Lung (tissue), 12 donors: ENCODE data around the gene WDR73. TPM values are rescaled to one million over a fixed set of nuclear protein-coding genes. Genes with fewer than 3 reads are reported as not detected.

Experiments
- ATAC-seq: fragments of 200-7000 bp; cut with Tn5 transposase; one replicate; pipeline ENCODE4 v1.9.1; 2020; ENCODE audit warnings: moderate number of reproducible peaks; ENCODE audit not compliant: insufficient read depth, low FRiP score
- DNase-seq, 3 donors: peaks; one replicate each; pipeline ENCODE4 v3.0.0-alpha.2; 2013 to 2017
- H3K27ac ChIP-seq, 2 donors: one replicate each; pipeline ENCODE4 v1.5.1; 2013; ENCODE audit warnings: mild to moderate bottlenecking in 2 of 2, moderate library complexity in 2 of 2, control low read depth in 1 of 2, inconsistent platforms in 1 of 2, low read depth in 1 of 2, low read length in 1 of 2
- H3K27me3 ChIP-seq, 3 donors: one replicate each; pipeline ENCODE4 v1.5.1; 2013; ENCODE audit warnings: low read length in 2 of 3; ENCODE audit not compliant: control insufficient read depth in 3 of 3, insufficient read depth in 3 of 3
- H3K36me3 ChIP-seq, 4 donors: one replicate each; pipeline ENCODE4 v1.5.1; 2013; ENCODE audit warnings: low read length in 4 of 4, mild to moderate bottlenecking in 1 of 4, moderate library complexity in 1 of 4; ENCODE audit not compliant: control insufficient read depth in 4 of 4, insufficient read depth in 4 of 4
- H3K4me1 ChIP-seq, 5 donors: one replicate each; pipeline ENCODE4 v1.5.1; 2013; ENCODE audit warnings: low read length in 5 of 5, mild to moderate bottlenecking in 2 of 5, moderate library complexity in 1 of 5; ENCODE audit not compliant: control insufficient read depth in 5 of 5, insufficient read depth in 5 of 5
- H3K4me3 ChIP-seq: one replicate; pipeline ENCODE4 v1.5.1; 2013; ENCODE audit warnings: mild to moderate bottlenecking, control low read depth, moderate library complexity
- H3K9ac ChIP-seq, 2 donors: one replicate each; pipeline ENCODE4 v1.5.1; 2013; ENCODE audit warnings: low read length in 2 of 2, control low read depth in 1 of 2; ENCODE audit not compliant: insufficient read depth in 1 of 2
- H3K9me3 ChIP-seq, 4 donors: one replicate each; pipeline ENCODE4 v1.5.1; 2013; ENCODE audit warnings: low read length in 3 of 4, mild to moderate bottlenecking in 1 of 4, moderate library complexity in 1 of 4; ENCODE audit not compliant: control insufficient read depth in 4 of 4, insufficient read depth in 3 of 4
- CTCF ChIP-seq: IDR thresholded peaks from 2 replicates; pipeline ENCODE4 v1.5.1; 2012; ENCODE audit warnings: mild to moderate bottlenecking; ENCODE audit errors: control extremely low read depth, extremely low read depth
- WGBS, 2 donors: extraction: QIAGEN DNeasy Blood & Tissue Kit; methylation state at CpG; one replicate each; pipeline ENCODE4 v1.1.7; 2013; 5-methylcytosine and 5-hydroxymethylcytosine counted together
- polyA plus RNA-seq, 2 donors: library from polyadenylated mRNA; stranded (reverse); fragments of 200-250 nt; gene quantifications; one replicate each; pipeline ENCODE4 v1.2.1, GENCODE V29; 2013
- total RNA-seq, 2 donors: library from RNA; depleted of rRNA in 1 of 2; stranded (reverse); fragments of >200 nt in 1 of 2; gene quantifications; one replicate each; pipeline ENCODE4 v1.2.1, GENCODE V29; 2014 to 2021
- donor health status: control.
- donor health status: control.
- donor health status: Bipolar disorder and iron deficiency.
- donor health status: healthy.
- donor health status: DM: yes; HTN: yes; CAD: no.

WDR73 gene
- total and polyA plus RNA-seq, 4 donors, result 18.2 to 35.6 (median 26.5) TPM

GRCh38 chr15:84668221-84668982 lies 14.3 kb upstream of the WDR73 start:
- H3K27ac ChIP-seq, result no peak overlapping the region
- WGBS, 2 donors, result 97 to 99% methylated on average over 3 of the region's 3 CpGs
- peaks cover 12 to 33% (median 17%) of the 10 kb centered on the region in 4 donors for H3K36me3 ChIP-seq
- no peak overlapping the region for H3K4me3 ChIP-seq
- no peak for TF ChIP-seq CTCF
- H3K4me1 ChIP-seq, result peaks cover 0 to 4% (median under 1%) of the 10 kb centered on the region in 5 donors
- DNase-seq, result peak in 2 of 3 donors; percentile 22 to 24
- no peak overlapping the region for H3K9ac ChIP-seq
- H3K27me3 ChIP-seq, result no peaks in the 10 kb centered on the region
- H3K9me3 ChIP-seq, result no peaks in the 10 kb centered on the region
- no peak for ATAC-seq

- Histone ChIP-seq H3K4me1 (peaks cover 0 to 7% (median 0%) of the 10 kb centered on the region in 5 donors), H3K9me3 (no peaks in the 10 kb centered on the region), H3K4me3 (no peak overlapping the region), H3K27me3 (no peaks in the 10 kb centered on the region), H3K27ac (no peak overlapping the region), H3K9ac (no peak overlapping the region), H3K36me3 (peaks cover 9 to 32% (median 17%) of the 10 kb centered on the region in 4 donors)
- TF ChIP-seq CTCF, result no peak
- DNase-seq (no peak), ATAC-seq (no peak)
- 86 to 94% methylated on average over 2 of the region's 2 CpGs for WGBS, 2 donors
These were observed 12.3 kb upstream of the WDR73 start for GRCh38 chr15:84666373-84666772.

GRCh38 chr15:84661001-84661400 lies 6.9 kb upstream of the WDR73 start:
- TF ChIP-seq CTCF, result no peak
- Histone ChIP-seq H3K9ac (no peak overlapping the region), H3K27me3 (no peaks in the 10 kb centered on the region), H3K4me3 (no peak overlapping the region), H3K36me3 (peaks cover 0 to 6% (median 5%) of the 10 kb centered on the region in 4 donors), H3K4me1 (peaks cover 0 to 12% (median 3%) of the 10 kb centered on the region in 5 donors), H3K27ac (no peak overlapping the region), H3K9me3 (no peaks in the 10 kb centered on the region)
- WGBS, 2 donors, result 96 to 97% methylated on average over 10 of the region's 10 CpGs
- DNase-seq (no peak), ATAC-seq (no peak)
